Measurements from ENCODE around the gene PSMC4.

Gene PSMC4

DNA sequence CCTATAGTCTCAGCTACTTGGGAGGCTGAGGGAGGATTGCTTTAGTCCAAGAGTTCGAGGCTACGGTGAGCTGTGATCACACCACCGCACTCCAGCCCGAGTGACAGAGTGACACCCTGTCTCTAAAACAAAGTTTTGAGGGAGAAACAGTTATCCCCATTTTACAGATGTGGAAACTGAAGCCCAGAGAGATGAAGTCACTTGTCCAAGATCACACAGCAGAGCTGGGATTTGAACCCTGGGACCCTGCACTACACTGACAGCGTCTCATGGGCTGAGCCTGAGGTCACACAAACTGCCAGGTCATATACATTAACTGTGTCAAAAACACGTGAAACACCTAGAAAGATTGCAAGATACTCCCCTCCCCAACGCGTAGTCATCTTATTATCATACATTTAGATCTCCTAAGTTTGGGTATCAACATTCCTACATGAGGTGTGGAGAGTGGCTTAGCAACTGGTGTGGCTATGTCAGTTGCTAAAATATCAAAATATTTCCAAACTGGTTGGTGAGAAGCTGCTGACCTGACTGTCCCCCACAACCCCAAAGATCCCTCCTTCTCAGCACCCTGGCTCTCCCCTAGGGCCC is 44.7 kb upstream of the PSMC4 start:
- H3K36me3 ChIP-seq (ENCODE audit: control insufficient read depth, insufficient read depth, low read length): no peaks in the 10 kb centered on the region
- no peaks in the 10 kb centered on the region for H3K27me3 ChIP-seq (ENCODE audit: control insufficient read depth, insufficient read depth, low read length)
- H3K79me2 ChIP-seq: no peaks in the 10 kb centered on the region
- no peak overlapping the region for H2AFZ ChIP-seq
- no peaks in the 10 kb centered on the region for H3K4me1 ChIP-seq
- H3K27ac ChIP-seq: no peak overlapping the region
- TF ChIP-seq, protein P1, sequence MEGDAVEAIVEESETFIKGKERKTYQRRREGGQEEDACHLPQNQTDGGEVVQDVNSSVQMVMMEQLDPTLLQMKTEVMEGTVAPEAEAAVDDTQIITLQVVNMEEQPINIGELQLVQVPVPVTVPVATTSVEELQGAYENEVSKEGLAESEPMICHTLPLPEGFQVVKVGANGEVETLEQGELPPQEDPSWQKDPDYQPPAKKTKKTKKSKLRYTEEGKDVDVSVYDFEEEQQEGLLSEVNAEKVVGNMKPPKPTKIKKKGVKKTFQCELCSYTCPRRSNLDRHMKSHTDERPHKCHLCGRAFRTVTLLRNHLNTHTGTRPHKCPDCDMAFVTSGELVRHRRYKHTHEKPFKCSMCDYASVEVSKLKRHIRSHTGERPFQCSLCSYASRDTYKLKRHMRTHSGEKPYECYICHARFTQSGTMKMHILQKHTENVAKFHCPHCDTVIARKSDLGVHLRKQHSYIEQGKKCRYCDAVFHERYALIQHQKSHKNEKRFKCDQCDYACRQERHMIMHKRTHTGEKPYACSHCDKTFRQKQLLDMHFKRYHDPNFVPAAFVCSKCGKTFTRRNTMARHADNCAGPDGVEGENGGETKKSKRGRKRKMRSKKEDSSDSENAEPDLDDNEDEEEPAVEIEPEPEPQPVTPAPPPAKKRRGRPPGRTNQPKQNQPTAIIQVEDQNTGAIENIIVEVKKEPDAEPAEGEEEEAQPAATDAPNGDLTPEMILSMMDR (IDR thresholded peaks at IDR 0.05): no peak
- no peak overlapping the region for H3K4me3 ChIP-seq (ENCODE audit: low read depth, low read length)
- no peak overlapping the region for H3K4me2 ChIP-seq (ENCODE audit: low read length)
- no peaks in the 10 kb centered on the region for H3K9me3 ChIP-seq (ENCODE audit: control insufficient read depth, low read length)
- H3K9ac ChIP-seq: no peak overlapping the region

- H3K27me3 ChIP-seq (ENCODE audit: control insufficient read depth, insufficient read depth, low read length): no peaks in the 10 kb centered on the region
- H3K4me3 ChIP-seq (ENCODE audit: low read depth, low read length): no peak overlapping the region
Measured at GRCh38 chr19:39927076-39927475, 43.9 kb upstream of the PSMC4 start.

DNA sequence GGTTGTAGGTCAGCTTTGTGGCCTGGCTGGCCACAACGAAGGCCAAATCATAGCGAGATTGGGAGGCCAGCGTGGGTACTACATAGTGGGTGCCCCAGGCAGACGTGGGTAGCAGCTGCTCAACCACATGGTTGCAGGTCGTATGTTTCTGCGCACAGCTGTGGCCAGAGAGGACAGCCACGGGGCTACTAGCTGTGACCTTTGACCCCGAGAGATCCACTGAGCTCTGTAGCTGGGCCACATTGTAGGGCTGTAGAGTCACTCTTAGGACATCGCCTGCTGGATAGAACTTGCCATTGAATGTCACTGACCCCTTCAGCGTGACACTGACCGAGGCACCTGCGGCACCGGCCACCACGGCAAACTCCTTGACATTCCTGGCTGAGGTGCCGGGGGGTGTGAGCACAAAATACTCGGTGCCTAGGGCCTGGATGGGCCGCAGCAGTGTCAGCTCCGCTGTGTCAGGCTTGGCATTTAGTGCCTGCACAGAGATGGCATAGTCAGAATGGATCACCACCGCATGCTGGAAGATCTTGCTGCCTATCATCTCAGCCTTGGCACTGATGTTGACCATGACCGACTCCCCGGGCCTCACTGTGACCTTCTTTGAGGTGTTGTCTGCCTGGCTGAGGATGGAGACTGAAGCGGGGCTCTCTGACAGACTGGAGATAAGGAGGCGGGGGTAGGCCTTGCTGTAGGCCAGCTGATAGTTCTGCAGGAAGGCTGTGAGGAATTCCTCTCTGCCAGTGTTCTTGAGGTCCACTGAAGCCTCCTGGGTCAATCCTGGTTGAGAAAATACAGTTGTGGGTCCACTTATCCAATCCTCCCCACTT is 43.2 kb upstream of the PSMC4 start:
- no peak overlapping the region for H3K4me2 ChIP-seq (ENCODE audit: low read length)
- no peaks in the 10 kb centered on the region for H3K79me2 ChIP-seq
- H2AFZ ChIP-seq: no peak overlapping the region
- H3K4me1 ChIP-seq: no peaks in the 10 kb centered on the region
- no peaks in the 10 kb centered on the region for H3K9me3 ChIP-seq (ENCODE audit: control insufficient read depth, low read length)
- no peaks in the 10 kb centered on the region for H3K36me3 ChIP-seq (ENCODE audit: control insufficient read depth, insufficient read depth, low read length)
- H3K27me3 ChIP-seq (ENCODE audit: control insufficient read depth, insufficient read depth, low read length): no peaks in the 10 kb centered on the region
- no peak overlapping the region for H3K9ac ChIP-seq
- H3K27ac ChIP-seq: no peak overlapping the region
- TF ChIP-seq, protein P1 (IDR thresholded peaks at IDR 0.05): no peak
- no peak overlapping the region for H3K4me3 ChIP-seq (ENCODE audit: low read depth, low read length)

More at GRCh38 chr19:39927076-39927475, 43.9 kb upstream of the PSMC4 start:
- Histone ChIP-seq H3K9ac (no peak overlapping the region), H3K27ac (no peak overlapping the region), H3K9me3 (ENCODE audit: control insufficient read depth, low read length) (no peaks in the 10 kb centered on the region), H3K79me2 (no peaks in the 10 kb centered on the region), H3K4me2 (ENCODE audit: low read length) (no peak overlapping the region), H2AFZ (no peak overlapping the region), H3K36me3 (ENCODE audit: control insufficient read depth, insufficient read depth, low read length) (no peaks in the 10 kb centered on the region), H3K4me1 (no peaks in the 10 kb centered on the region)
- TF ChIP-seq, protein P1 (IDR thresholded peaks at IDR 0.05): no peak

DNA sequence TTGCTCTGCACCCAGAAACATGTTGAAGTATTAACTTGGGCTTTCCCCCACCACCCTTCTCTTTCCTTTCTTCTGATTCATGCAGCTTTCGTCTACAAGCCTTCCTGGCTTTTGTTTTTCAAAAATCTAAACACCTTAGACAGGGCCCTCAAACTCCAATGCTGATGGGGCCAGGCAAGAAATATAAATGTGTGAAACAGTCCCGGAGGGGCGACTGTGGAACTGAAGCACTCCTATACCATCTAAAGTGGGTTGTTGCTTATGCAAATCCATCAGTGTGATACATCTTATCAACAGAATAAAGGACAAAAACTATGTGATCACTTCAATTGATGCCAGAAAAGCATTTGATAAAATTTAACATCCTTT is 42.6 kb upstream of the PSMC4 start:
- Histone ChIP-seq H3K9me3 (ENCODE audit: control insufficient read depth, low read length) (no peaks in the 10 kb centered on the region), H3K4me2 (ENCODE audit: low read length) (no peak overlapping the region), H3K9ac (no peak overlapping the region), H3K27ac (no peak overlapping the region), H3K79me2 (no peaks in the 10 kb centered on the region), H3K27me3 (ENCODE audit: control insufficient read depth, insufficient read depth, low read length) (no peaks in the 10 kb centered on the region), H3K4me1 (no peaks in the 10 kb centered on the region), H3K36me3 (ENCODE audit: control insufficient read depth, insufficient read depth, low read length) (no peaks in the 10 kb centered on the region), H2AFZ (no peak overlapping the region), H3K4me3 (ENCODE audit: low read depth, low read length) (no peak overlapping the region)
- TF ChIP-seq, protein P1 (IDR thresholded peaks at IDR 0.05): no peak
